Naive B cell (primary cell): ENCODE data around the gene DTNB. TPM values are rescaled to one million over a fixed set of nuclear protein-coding genes. Genes with fewer than 3 reads are reported as not detected.
"Not testable (repeated sequence)": the region's sequence is repeated elsewhere in the genome, so short reads cannot be mapped to it uniquely, and the experiment has no call there.

Experiments
- ATAC-seq, 2 donors: fragments of 150-1000 bp; cut with Tn5 transposase; 2 replicates each; pipeline ENCODE4 v1.10.0; 2021; ENCODE audit warnings: low read depth in 2 of 2, mild to moderate bottlenecking in 2 of 2, moderate library complexity in 2 of 2
- DNase-seq: peaks from one replicate; pipeline ENCODE4 v3.0.0; 2022
- H3K27ac Mint-ChIP-seq, 6 donors: one replicate each; pipeline ENCODE4 v1.8.0; 2020 to 2022; ENCODE audit warnings: mild to moderate bottlenecking in 6 of 6, mixed read lengths in 6 of 6, moderate library complexity in 5 of 6, inconsistent platforms in 2 of 6
- H3K27me3 Mint-ChIP-seq, 3 donors: one replicate each; pipeline ENCODE4 v1.8.0; 2021 to 2022; ENCODE audit warnings: mixed read lengths in 3 of 3, mild to moderate bottlenecking in 1 of 3
- H3K36me3 Mint-ChIP-seq, 2 donors: one replicate each; pipeline ENCODE4 v1.8.0; 2020 to 2022; ENCODE audit warnings: mixed read lengths in 2 of 2, inconsistent platforms in 1 of 2, mild to moderate bottlenecking in 1 of 2
- H3K4me1 Mint-ChIP-seq, 3 donors: one replicate each; pipeline ENCODE4 v1.8.0; 2020 to 2022; ENCODE audit warnings: mixed read lengths in 3 of 3, inconsistent platforms in 1 of 3, mild to moderate bottlenecking in 1 of 3, moderate library complexity in 1 of 3
- H3K4me3 Mint-ChIP-seq, 8 donors: one replicate each; pipeline ENCODE4 v1.8.0; 2020 to 2022; ENCODE audit warnings: mild to moderate bottlenecking in 8 of 8, mixed read lengths in 8 of 8, moderate library complexity in 8 of 8, inconsistent platforms in 2 of 8
- H3K9me3 Mint-ChIP-seq, 7 donors: one replicate each; pipeline ENCODE4 v1.8.0; 2020 to 2022; ENCODE audit warnings: mixed read lengths in 7 of 7, mild to moderate bottlenecking in 5 of 7, inconsistent platforms in 2 of 7, moderate library complexity in 1 of 7
- polyA plus RNA-seq, 6 donors: library from polyadenylated mRNA; unstranded; fragments of 300-500 nt; fragmentation: Illumina TruSeq; gene quantifications; one replicate each; pipeline ENCODE4 v1.2.3, GENCODE V29; 2021; ENCODE audit warnings: low read depth in 6 of 6

DTNB gene
- polyA plus RNA-seq, 6 donors from 2014 or later: 7.8 to 25.4 (median 16.1) TPM

DNA sequence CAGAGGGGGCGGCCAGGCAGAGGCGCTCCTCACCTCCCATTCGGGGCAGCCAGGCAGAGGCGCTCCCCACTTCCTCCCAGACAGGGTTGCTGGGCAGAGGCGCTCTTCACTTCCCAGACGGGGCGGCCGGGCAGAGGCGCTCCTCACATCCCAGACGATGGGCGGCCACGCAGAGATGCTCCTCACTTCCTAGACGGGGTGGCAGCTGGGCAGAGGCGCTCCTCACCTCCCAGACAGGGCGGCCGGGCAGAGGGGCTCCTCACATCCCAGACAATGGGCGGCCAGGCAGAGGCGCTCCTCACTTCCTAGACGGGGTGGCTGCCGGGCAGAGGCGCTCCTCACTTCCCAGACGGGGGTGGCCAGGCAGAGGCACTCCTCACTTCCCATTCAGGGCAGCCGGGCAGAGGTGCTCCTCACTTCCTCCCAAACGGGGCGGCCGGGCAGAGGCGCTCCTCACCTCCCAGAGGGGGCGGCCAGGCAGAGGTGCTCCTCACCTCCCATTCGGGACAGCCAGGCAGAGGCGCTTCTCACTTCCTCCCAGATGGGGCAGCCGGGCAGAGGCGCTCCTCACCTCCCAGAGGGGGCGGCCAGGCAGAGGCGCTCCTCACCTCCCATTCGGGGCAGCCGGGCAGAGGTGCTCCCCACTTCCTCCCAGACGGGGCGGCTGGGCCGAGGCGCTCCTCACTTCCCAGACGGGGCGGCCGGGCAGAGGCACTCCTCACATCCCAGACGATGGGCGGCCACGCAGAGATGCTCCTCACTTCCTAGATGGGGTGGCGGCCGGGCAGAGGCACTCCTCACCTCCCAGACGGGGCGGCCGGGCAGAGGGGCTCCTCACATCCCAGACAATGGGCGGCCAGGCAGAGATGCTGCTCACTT is 137.7 kb downstream of the DTNB start:
- H3K9me3 Mint-ChIP-seq, H3K4me3 Mint-ChIP-seq, H3K27me3 Mint-ChIP-seq, H3K36me3 Mint-ChIP-seq, H3K4me1 Mint-ChIP-seq, DNase-seq, ATAC-seq: not testable (repeated sequence)
- H3K27ac Mint-ChIP-seq: peak overlapping the region in 1 of 6 donors; percentile 12

DNA sequence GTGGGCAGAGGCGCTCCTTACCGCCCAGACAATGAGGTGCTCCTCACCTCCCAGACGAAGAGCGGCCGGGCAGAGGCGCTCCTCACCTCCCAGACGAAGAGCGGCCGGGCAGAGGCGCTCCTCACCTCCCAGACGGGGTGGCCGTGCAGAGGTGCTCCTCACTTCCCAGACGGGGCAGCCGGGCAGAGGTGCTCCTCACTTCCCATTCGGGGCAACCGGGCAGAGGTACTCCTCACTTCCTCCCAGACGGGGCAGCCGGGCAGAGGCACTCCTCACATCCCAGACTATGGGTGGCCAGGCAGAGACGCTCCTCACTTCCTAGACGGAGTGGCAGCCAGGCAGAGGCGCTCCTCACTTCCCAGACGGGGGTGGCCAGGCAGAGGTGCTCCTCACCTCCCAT is 138.4 kb downstream of the DTNB start:
- not testable (repeated sequence) for H3K4me1 Mint-ChIP-seq, ATAC-seq, DNase-seq, H3K9me3 Mint-ChIP-seq, H3K27me3 Mint-ChIP-seq, H3K27ac Mint-ChIP-seq, H3K4me3 Mint-ChIP-seq, H3K36me3 Mint-ChIP-seq

DNA sequence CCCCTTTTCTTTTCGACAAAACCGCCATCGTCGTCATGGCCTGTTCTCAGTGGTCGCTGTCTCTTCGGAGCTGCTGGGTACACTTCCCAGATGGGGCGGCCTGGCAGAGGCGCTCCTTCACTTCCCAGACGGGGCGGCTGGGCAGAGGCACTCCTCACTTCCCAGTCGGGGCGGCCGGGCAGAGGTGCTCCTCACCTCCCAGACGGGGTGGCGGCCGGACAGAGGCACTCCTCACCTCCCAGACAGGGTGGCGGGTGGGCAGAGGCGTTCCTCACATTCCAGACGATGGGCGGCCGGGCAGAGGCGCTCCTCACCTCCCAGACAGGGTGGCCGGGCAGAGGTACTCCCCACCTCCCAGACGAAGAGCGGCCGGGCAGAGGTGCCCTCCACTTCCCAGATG is 138.9 kb downstream of the DTNB start:
- H3K4me3 Mint-ChIP-seq: no peak overlapping the region
- no peaks in the 10 kb centered on the region for H3K9me3 Mint-ChIP-seq
- H3K36me3 Mint-ChIP-seq: no peaks in the 10 kb centered on the region
- DNase-seq (no peak), ATAC-seq (no peak)
- no peaks in the 10 kb centered on the region for H3K4me1 Mint-ChIP-seq
- no peak overlapping the region for H3K27ac Mint-ChIP-seq
- no peaks in the 10 kb centered on the region for H3K27me3 Mint-ChIP-seq

DNA sequence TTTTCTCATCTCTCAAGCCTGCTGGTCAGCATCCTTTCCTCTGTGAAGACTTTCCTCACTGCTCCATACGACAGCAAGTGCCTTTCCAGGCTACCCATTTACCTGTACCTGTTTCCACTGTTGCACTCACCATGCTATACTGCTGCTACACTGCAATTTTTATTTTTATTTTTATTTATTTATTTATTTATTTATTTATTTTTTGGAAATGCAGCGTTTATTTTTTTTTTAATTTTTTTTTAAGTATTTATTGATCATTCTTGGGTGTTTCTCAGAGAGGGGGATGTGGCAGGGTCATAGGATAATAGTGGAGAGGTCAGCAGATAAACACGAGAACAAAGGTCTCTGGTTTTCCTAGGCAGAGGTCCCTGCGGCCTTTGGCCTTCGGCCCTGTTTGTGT is 139.6 kb downstream of the DTNB start:
- DNase-seq, H3K36me3 Mint-ChIP-seq, H3K27ac Mint-ChIP-seq, ATAC-seq, H3K4me1 Mint-ChIP-seq, H3K27me3 Mint-ChIP-seq, H3K9me3 Mint-ChIP-seq: not testable (repeated sequence)
- peak overlapping the region in 1 of 8 donors; percentile 81 for H3K4me3 Mint-ChIP-seq

DNA sequence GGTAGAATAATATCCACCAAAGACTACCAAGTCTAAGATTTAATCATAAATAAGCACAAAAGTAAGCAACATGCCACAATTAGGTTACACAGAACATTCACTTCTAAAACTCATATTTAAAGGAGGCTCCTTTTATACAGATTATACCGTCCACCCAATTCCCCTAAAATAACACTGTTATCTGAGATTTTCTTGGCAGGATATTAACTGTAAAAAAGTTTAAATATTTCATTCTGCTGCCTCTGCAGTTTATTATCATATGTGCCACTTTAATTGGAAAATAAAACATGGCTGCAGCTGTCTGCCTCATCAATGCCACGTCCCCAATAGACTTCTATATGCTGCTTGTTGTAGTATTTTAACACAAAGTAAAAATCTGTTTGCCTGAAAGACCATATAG is 140.9 kb downstream of the DTNB start:
- Mint-ChIP-seq H3K4me1 (no peaks in the 10 kb centered on the region), H3K27me3 (no peaks in the 10 kb centered on the region), H3K27ac (no peak overlapping the region), H3K9me3 (no peaks in the 10 kb centered on the region), H3K36me3 (no peaks in the 10 kb centered on the region), H3K4me3 (no peak overlapping the region)
- no peak for DNase-seq
- no peak for ATAC-seq

DNA sequence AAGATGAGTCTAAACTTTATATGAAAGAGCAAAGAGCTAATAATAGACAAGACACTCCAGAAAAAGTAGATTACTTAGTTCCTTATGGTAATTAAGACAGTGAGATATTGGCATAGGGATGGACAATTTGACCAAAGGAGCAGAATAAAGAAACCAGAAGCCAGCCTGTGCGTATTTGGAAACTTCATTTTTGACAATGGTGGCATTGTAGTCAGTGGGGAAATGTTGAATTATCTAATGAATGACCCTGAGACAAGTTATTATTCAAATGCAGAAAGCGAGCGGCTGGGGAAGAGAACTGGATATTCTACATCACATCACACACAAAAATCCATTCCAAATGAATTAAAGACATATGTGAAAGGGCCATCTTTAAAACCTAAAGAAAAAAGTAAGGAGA is 144.3 kb downstream of the DTNB start:
- Mint-ChIP-seq H3K4me3 (no peak overlapping the region), H3K9me3 (no peaks in the 10 kb centered on the region), H3K27me3 (no peaks in the 10 kb centered on the region), H3K36me3 (no peaks in the 10 kb centered on the region), H3K4me1 (no peaks in the 10 kb centered on the region), H3K27ac (peak overlapping the region in 1 of 6 donors; percentile 60)
- DNase-seq (no peak), ATAC-seq (no peak)

DNA sequence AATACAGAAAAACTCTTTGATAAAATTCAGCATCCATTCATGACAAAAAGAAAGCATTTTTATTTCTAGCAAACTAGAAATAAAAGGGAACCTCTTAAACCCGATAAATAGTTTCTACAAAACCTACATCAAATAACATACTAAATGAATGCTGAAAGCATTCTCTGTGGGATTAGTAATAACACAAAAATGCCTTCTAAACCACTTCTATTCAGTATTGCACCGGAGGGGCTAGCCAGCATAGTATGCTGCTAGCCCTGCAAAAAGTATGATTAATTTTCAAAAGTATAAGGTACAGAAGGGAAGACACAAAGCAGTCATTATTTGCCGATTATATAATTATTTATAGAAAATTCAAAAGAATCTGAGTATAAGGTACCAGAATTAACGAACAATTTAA is 145.2 kb downstream of the DTNB start:
- Mint-ChIP-seq H3K4me1 (no peaks in the 10 kb centered on the region), H3K27me3 (no peaks in the 10 kb centered on the region), H3K36me3 (no peaks in the 10 kb centered on the region), H3K27ac (no peak overlapping the region), H3K4me3 (no peak overlapping the region), H3K9me3 (no peaks in the 10 kb centered on the region)
- no peak for DNase-seq
- no peak for ATAC-seq

DNA sequence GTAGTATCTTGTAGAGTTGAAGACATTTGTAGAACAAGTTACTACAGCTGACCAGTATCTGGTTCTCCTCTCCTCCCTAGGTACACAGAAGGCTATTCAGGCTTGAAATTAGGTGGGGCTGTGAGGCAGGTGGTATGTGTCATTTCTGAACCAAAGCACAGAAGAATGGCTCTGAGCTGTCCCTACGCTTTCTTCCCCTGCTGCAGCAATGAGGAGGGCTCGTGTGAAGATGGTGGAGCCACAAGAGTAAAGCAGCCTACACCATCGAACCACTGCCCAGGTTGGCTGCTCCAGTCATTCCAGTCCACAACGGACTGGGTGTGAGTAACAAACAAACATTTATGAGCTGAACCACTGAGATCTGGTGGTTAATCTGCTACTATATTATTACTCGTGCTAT is 148.9 kb downstream of the DTNB start:
- H3K36me3 Mint-ChIP-seq: no peaks in the 10 kb centered on the region
- no peak for DNase-seq
- H3K4me3 Mint-ChIP-seq: peak overlapping the region in 1 of 8 donors; percentile 5
- ATAC-seq: no peak
- H3K4me1 Mint-ChIP-seq: peaks cover 6 to 10% (median 8%) of the 10 kb centered on the region in 3 donors
- H3K27ac Mint-ChIP-seq: peak overlapping the region in 1 of 6 donors; percentile 39
- H3K9me3 Mint-ChIP-seq: no peaks in the 10 kb centered on the region
- no peaks in the 10 kb centered on the region for H3K27me3 Mint-ChIP-seq

DNA sequence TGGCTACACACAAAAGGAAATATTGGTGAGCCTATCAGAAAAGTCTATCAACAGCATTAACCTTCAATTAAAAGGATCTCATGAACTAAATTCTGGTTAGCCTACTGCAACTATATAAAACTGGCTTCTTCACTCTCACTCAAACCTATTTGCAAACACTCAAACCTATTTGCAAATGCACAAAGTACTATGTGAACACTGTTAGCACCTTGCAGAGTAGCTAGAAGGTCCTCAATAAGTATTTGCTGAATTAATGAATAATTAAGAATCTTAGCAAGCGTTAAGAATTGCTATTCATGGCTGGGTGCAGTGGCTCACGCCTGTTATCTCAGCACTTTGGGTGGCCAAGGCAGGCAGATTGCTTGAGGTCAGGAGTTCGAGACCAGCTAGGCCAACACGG is 150.3 kb downstream of the DTNB start:
- ATAC-seq (no peak), DNase-seq (no peak)
- Mint-ChIP-seq H3K4me3 (no peak overlapping the region), H3K27me3 (no peaks in the 10 kb centered on the region), H3K4me1 (peaks cover 8 to 11% (median 10%) of the 10 kb centered on the region in 3 donors), H3K36me3 (no peaks in the 10 kb centered on the region), H3K27ac (peak overlapping the region in 1 of 6 donors; percentile 56), H3K9me3 (no peaks in the 10 kb centered on the region)

DNA sequence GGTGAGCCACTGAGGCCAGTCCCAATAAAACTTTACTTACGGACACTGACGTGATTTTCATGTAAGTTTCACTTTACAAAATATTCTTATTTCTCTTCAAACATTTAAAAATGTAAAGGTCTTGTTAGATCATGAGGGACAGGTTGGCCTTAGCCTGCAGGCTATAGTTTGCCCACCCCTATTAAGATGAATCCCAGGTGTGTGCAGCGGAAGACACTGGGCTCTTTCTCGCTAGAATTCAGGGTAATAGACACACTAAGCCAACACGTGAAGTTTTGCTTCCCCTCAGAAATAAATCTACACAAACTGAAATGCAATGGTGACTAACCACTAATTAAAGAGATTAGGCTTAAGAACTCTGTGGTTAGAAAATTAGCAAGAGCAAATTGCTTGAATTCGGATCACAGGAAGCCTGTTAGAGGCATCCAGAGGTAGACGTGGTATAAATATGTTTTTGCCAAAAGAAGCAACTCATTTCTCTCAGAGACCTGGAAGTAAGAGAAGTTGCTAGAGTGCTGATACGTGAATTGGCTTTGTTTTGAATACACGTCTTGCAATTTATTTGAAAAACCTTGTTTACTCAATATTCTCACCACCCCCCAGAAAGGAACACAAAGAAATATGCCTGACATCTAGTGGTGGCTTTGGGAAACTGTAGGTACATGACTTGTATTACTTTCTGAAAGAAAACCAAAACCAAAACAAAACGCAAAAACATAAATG is 151.6 kb downstream of the DTNB start:
- peak; percentile 71 for DNase-seq
- no peaks in the 10 kb centered on the region for H3K36me3 Mint-ChIP-seq
- H3K9me3 Mint-ChIP-seq: no peaks in the 10 kb centered on the region
- peak; percentile 97 to 99 for ATAC-seq
- H3K27me3 Mint-ChIP-seq: no peaks in the 10 kb centered on the region
- peaks cover 11 to 15% (median 15%) of the 10 kb centered on the region in 3 donors for H3K4me1 Mint-ChIP-seq
- H3K4me3 Mint-ChIP-seq: peak overlapping the region in 4 of 8 donors; percentile 6 to 10 (median 9)
- H3K27ac Mint-ChIP-seq: peak overlapping the region in 4 of 6 donors; percentile 0 to 49 (median 42)

DNA sequence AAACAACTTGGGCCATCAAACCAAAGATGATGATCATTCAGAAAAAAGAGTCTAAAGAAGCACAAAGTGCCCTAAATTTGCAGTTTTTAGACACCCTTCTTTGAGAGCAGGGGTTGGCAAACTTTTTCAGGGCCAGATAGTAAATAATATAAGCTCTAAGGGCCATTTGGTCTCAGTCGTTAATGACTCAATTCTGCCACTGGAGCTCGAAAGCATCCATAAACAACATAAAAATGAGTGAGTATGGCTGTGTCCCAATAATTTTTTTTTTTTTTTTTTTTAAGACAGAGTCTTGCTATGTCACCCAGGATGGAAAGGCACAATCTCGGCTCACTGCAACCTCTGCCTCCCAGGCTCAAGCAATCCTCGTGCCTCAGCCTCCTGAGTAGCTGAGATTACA is 152.3 kb downstream of the DTNB start:
- no peaks in the 10 kb centered on the region for H3K9me3 Mint-ChIP-seq
- no peak overlapping the region for H3K27ac Mint-ChIP-seq
- DNase-seq: no peak
- no peaks in the 10 kb centered on the region for H3K36me3 Mint-ChIP-seq
- H3K4me1 Mint-ChIP-seq: peaks cover 12 to 15% (median 15%) of the 10 kb centered on the region in 3 donors
- ATAC-seq: no peak
- no peaks in the 10 kb centered on the region for H3K27me3 Mint-ChIP-seq
- no peak overlapping the region for H3K4me3 Mint-ChIP-seq

DNA sequence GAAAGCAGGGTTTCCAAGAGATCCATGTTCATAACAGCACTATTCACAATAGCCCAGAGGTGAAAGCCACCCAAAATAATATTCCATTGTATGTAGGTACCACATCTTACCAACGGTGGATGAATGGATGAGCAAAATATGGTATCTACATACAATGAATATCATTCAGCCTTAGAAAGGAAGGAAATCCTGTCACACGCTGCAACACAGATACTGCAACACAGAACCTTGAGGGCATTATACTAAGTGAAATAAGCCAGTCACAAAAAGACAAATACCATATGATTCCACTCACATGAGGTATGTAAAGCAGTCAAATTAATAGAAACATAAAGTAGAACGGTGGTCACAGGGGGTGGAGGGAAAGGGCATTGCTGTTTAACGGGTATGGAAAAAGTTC is 155.7 kb downstream of the DTNB start:
- DNase-seq (no peak), ATAC-seq (no peak)
- H3K9me3 Mint-ChIP-seq: no peaks in the 10 kb centered on the region
- H3K27ac Mint-ChIP-seq: no peak overlapping the region
- H3K27me3 Mint-ChIP-seq: no peaks in the 10 kb centered on the region
- H3K4me3 Mint-ChIP-seq: no peak overlapping the region
- H3K36me3 Mint-ChIP-seq: no peaks in the 10 kb centered on the region
- H3K4me1 Mint-ChIP-seq: peaks cover 31 to 32% (median 32%) of the 10 kb centered on the region in 3 donors

DNA sequence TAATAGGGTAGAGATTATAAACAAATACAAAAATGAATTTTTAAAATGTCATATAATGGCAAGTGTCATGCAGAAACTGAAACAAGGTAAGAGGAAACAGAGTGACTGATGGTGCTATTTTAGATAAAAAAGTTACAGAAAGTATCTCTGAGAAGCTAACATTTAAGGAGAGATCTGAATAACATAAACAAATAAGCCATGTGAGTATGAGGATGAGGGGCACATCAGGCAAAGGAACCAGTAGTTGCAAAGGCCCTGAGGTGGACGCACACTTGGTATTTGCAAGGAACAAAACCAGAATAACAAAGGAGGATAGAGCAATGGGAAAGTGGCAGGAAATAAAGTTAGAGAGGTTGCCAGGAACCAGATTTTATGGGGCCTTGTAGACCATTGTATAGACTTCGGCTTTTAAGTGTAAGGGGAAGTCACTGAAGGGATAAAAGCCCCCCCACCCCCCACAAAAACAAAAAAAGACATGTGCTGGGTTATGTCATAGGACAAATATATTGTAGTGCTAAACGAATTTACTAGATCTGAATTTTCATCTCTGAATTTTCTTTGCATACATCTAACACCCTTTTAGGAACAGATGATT is 159.2 kb downstream of the DTNB start:
- Mint-ChIP-seq H3K27ac (peak overlapping the region in 4 of 6 donors; percentile 12 to 95 (median 44)), H3K9me3 (no peaks in the 10 kb centered on the region), H3K4me1 (peaks cover 24 to 28% (median 27%) of the 10 kb centered on the region in 3 donors), H3K4me3 (peak overlapping the region in 5 of 8 donors; percentile 4 to 71 (median 30)), H3K36me3 (no peaks in the 10 kb centered on the region), H3K27me3 (no peaks in the 10 kb centered on the region)
- DNase-seq (no peak), ATAC-seq (peak; percentile 25 to 38)
